Peyer's patch (tissue), 4 donors: ENCODE results near the gene DGCR2.

Experiments used
- CTCF ChIP-seq, 6 experiments: fragments of 450-650 bp in 4 of 6; fragments of 200-600 bp in 2 of 6; sonication (generic) in 1 of 6; IDR thresholded peaks; one replicate each; pipeline ENCODE4 v1.5.1; 2017 to 2019; ENCODE audit warnings: antibody characterized with exemption in 6 of 6, mild to moderate bottlenecking in 3 of 6, moderate library complexity in 1 of 6
- POLR2A ChIP-seq, 2 donors: fragments of 450-650 bp; IDR thresholded peaks; one replicate each; pipeline ENCODE4 v1.5.1; 2017; ENCODE audit warnings: antibody characterized with exemption in 2 of 2, mild to moderate bottlenecking in 2 of 2, moderate library complexity in 2 of 2

- TF ChIP-seq CTCF (IDR thresholded peaks at IDR 0.05): no peak
- no peak for TF ChIP-seq POLR2A (IDR thresholded peaks at IDR 0.05)
Measured at GRCh38 chr22:18991821-18992442, 130.3 kb downstream of the DGCR2 start.
